ENCODE measurements around the gene CTSG. TPM values are rescaled to one million over a fixed set of nuclear protein-coding genes. Genes with fewer than 3 reads are reported as not detected.
"Not testable (repeated sequence)": the region's sequence is repeated elsewhere in the genome, so short reads cannot be mapped to it uniquely, and the experiment has no call there.

CTSG gene
- total RNA-seq, 1 donor from 2014 or later: 1.5 TPM

DNA sequence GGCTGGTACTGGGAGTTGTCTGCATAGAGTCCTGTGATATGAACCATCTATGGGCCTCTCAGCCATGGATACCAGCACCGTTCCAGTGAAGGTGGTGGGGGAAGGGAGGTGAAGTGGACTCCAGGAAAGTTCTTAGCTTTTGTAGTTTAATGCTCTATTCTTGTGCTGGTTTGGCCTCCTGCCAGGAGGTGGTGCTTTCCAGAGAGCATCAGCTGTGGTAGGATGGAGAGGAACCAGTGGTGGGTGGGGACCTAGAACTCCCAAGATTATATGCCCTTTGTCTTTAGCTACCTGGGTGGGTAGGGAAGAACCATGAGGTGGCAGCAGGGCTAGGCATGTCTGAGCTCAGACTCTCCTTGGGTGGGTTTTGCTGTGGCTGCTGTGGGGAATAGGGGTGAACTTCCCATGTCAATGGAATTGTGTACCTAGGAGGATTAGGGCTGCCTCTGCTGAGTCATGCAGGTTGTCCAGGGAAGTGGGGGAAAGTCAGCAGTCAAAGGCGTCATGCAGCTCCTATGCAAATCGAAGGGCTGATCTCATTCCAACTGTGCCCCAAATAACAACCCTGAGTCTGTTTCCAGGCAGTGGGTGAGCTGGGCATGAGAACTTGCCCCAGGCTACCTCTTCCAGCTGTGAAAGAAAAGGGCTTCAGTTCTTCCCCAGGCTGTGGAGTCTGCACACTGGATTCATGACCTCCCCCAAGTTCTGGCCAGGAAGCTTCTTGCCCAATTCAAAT is 19.2 kb upstream of the CTSG start:
- Histone ChIP-seq H3K36me3 (no peaks in the 10 kb centered on the region), H3K27ac (no peak overlapping the region), H3K4me1 (no peaks in the 10 kb centered on the region), H3K9me3 (no peaks in the 10 kb centered on the region), H3K4me3 (no peak overlapping the region), H3K27me3 (no peaks in the 10 kb centered on the region)
- DNase-seq (ENCODE audit: extremely low spot score in 2 of 2): no peak
- TF ChIP-seq POLR2AphosphoS5 (IDR thresholded peaks at IDR 0.05; ENCODE audit: insufficient read depth in 1 of 2, low read depth in 1 of 2) (no peak), POLR2A (IDR thresholded peaks at IDR 0.05) (no peak)
- TF ChIP-seq, protein P1, sequence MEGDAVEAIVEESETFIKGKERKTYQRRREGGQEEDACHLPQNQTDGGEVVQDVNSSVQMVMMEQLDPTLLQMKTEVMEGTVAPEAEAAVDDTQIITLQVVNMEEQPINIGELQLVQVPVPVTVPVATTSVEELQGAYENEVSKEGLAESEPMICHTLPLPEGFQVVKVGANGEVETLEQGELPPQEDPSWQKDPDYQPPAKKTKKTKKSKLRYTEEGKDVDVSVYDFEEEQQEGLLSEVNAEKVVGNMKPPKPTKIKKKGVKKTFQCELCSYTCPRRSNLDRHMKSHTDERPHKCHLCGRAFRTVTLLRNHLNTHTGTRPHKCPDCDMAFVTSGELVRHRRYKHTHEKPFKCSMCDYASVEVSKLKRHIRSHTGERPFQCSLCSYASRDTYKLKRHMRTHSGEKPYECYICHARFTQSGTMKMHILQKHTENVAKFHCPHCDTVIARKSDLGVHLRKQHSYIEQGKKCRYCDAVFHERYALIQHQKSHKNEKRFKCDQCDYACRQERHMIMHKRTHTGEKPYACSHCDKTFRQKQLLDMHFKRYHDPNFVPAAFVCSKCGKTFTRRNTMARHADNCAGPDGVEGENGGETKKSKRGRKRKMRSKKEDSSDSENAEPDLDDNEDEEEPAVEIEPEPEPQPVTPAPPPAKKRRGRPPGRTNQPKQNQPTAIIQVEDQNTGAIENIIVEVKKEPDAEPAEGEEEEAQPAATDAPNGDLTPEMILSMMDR (IDR thresholded peaks at IDR 0.05): no peak
- intact Hi-C loops (cut with DNase I): no loop called here

DNA sequence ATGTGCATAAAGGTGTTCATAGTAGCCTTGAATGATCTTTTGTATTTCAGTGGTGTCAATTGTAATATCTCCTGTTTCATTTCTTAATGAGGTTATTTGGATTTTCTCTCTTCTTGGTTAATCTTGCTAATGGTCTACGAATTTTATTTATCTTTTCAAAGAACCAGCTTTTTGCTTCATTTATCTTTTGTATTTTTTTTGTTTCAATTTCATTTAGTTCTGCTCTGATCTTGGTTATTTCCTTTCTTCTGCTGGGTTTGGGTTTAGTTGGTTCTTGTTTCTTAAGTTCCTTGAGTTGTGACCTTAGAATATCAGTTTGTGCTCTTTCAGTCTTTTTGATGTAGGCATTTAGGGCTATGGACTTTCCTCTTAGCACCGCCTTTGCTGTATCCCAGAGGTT is 15.0 kb upstream of the CTSG start:
- H3K9me3 ChIP-seq; H3K36me3 ChIP-seq; DNase-seq (ENCODE audit: extremely low spot score in 2 of 2); H3K27ac ChIP-seq; H3K27me3 ChIP-seq; H3K4me1 ChIP-seq; H3K4me3 ChIP-seq; intact Hi-C loops (cut with DNase I): not testable (repeated sequence)

DNA sequence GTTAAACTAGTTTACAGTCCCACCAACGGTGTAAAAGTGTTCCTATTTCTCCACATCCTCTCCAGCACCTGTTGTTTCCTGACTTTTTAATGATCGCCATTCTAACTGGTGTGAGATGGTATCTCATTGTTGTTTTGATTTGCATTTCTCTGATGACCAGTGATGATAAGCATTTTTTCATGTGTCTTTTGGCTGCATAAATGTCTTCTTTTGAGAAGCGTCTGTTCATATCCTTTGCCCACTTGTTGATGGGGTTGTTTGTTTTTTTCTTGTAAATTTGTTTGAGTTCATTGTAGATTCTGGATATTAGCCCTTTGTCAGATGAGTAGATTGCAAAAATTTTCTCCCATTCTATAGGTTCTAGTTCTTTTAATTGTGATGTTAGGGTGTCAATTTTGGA is 8.4 kb upstream of the CTSG start:
- not testable (repeated sequence) for H3K27me3 ChIP-seq

DNA sequence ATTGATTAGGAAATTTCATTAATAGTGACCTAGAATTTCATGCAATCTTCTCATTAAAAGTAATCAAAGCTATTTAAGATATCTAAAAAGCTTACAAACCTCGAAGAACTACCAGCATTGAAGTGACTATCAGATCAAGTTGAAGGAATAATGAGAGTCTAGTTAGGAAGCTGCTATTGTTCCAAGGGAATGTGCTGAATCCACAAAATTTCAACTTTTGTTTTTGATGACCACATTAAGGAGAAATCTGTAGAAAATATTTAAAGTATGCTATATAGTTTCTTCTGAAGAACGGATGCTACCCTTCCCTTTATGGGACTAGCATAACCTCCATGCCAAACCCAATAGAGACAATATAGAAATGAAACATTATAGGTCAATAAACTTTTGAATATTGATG is 2.5 kb upstream of the CTSG start:
- intact Hi-C loops (cut with DNase I): no loop called here
- Histone ChIP-seq H3K9me3 (no peaks in the 10 kb centered on the region), H3K4me3 (no peak overlapping the region), H3K4me1 (no peaks in the 10 kb centered on the region), H3K36me3 (no peaks in the 10 kb centered on the region), H3K27ac (no peak overlapping the region), H3K27me3 (no peaks in the 10 kb centered on the region)
- DNase-seq (ENCODE audit: extremely low spot score in 2 of 2): no peak
- TF ChIP-seq POLR2A (IDR thresholded peaks at IDR 0.05): no peak
- TF ChIP-seq, protein P1 (IDR thresholded peaks at IDR 0.05): no peak
- no peak for TF ChIP-seq POLR2AphosphoS5 (IDR thresholded peaks at IDR 0.05; ENCODE audit: insufficient read depth in 1 of 2, low read depth in 1 of 2)

More for the DNA sequence above, 8.4 kb upstream of the CTSG start:
- intact Hi-C loops (cut with DNase I); H3K4me1 ChIP-seq; H3K9me3 ChIP-seq; H3K27ac ChIP-seq; H3K36me3 ChIP-seq; DNase-seq (ENCODE audit: extremely low spot score in 2 of 2); H3K4me3 ChIP-seq: not testable (repeated sequence)

DNA sequence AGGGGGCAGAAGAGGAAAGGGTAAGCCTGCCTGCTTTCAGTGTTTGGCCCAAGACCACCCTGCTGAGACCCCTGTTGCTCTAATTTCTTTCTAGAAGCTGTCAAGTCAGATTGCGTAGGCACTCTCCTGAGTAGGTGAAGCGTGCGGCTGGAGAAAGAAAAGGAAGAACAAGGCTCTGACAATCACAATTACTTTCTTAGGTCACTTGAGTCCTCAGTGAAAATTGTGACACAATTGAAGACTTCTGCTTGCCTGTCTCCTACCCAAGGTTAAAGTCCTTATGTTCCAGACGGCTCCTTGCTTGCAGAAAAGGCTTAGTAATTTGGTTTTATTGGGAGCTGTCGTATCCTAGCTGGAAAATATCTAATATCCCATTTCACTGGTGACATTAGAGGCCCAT is 721 bp upstream of the CTSG start:
- no peak for TF ChIP-seq POLR2A (IDR thresholded peaks at IDR 0.05)
- no peak for TF ChIP-seq POLR2AphosphoS5 (IDR thresholded peaks at IDR 0.05; ENCODE audit: insufficient read depth in 1 of 2, low read depth in 1 of 2)
- TF ChIP-seq, protein P1 (IDR thresholded peaks at IDR 0.05): no peak
- no peak overlapping the region for H3K27ac ChIP-seq
- no peak for DNase-seq (ENCODE audit: extremely low spot score in 2 of 2)
- intact Hi-C loops (cut with DNase I): no loop called here
- no peaks in the 10 kb centered on the region for H3K36me3 ChIP-seq
- H3K27me3 ChIP-seq: no peaks in the 10 kb centered on the region
- H3K9me3 ChIP-seq: no peaks in the 10 kb centered on the region
- no peaks in the 10 kb centered on the region for H3K4me1 ChIP-seq
- H3K4me3 ChIP-seq: no peak overlapping the region

DNA sequence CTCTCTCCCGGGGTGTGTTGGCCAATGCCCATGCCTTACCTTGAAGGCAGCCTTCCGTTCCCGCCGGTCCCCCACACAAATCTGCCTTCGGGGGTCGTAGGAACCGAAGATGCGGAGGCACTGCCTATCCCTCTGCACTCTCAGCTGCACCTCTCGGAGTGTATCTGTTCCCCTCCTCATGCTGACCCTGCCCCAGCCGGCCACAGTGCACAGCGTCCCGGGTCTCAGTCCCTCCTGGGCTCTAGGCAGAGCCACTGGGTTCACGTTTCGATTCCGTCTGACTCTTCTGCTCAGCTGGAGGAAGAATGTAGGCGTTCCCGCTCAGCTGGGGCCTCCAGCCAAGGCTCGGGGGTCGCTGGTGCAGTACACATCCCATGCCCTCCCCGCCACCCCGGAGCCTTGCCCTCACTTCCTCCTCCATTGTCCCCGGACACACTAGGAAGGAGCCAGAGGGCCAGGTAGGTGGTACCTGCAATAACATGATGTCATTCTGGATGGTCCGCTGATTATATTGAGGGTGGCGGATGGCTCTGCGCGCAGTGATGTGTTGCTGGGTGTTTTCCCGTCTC is 1.8 kb downstream of the CTSG start:
- Histone ChIP-seq H3K4me1 (no peaks in the 10 kb centered on the region), H3K4me3 (no peak overlapping the region), H3K27ac (no peak overlapping the region), H3K9me3 (no peaks in the 10 kb centered on the region), H3K36me3 (no peaks in the 10 kb centered on the region), H3K27me3 (no peaks in the 10 kb centered on the region)
- TF ChIP-seq POLR2AphosphoS5 (IDR thresholded peaks at IDR 0.05; ENCODE audit: insufficient read depth in 1 of 2, low read depth in 1 of 2) (no peak), POLR2A (IDR thresholded peaks at IDR 0.05) (no peak)
- TF ChIP-seq, protein P1 (IDR thresholded peaks at IDR 0.05): no peak
- DNase-seq (ENCODE audit: extremely low spot score in 2 of 2): no peak
- intact Hi-C loops (cut with DNase I): no loop called here

All from vagina (tissue), 2 donors.